ENCODE data around the gene MAN1C1.
"Not testable (repeated sequence)": the region's sequence is repeated elsewhere in the genome, so short reads cannot be mapped to it uniquely, and the experiment has no call there.

Gene MAN1C1

GRCh38 chr1:25685938-25686665 is 69.5 kb downstream of the MAN1C1 start:
- Mint-ChIP-seq H3K4me3 (no peak overlapping the region), H3K27me3 (peaks cover 42% of the 10 kb centered on the region), H3K36me3 (peaks cover 21% of the 10 kb centered on the region), H3K27ac (no peak overlapping the region), H3K4me1 (peaks cover 17% of the 10 kb centered on the region), H3K9me3 (no peaks in the 10 kb centered on the region)
- DNase-seq: no peak
- CTCF ChIA-PET: interaction anchor here (1.0 kb wide), 1 partner anchor 68 kb away, joined by 3 read pairs; no protein-coding TSS in a partner anchor

GRCh38 chr1:25687221-25688017 is 70.8 kb downstream of the MAN1C1 start:
- Mint-ChIP-seq H3K27me3 (peaks cover 34% of the 10 kb centered on the region), H3K9me3 (no peaks in the 10 kb centered on the region), H3K36me3 (peaks cover 23% of the 10 kb centered on the region), H3K27ac (no peak overlapping the region), H3K4me1 (peaks cover 20% of the 10 kb centered on the region), H3K4me3 (no peak overlapping the region)
- CTCF ChIA-PET: no interaction called here
- DNase-seq: no peak

DNA sequence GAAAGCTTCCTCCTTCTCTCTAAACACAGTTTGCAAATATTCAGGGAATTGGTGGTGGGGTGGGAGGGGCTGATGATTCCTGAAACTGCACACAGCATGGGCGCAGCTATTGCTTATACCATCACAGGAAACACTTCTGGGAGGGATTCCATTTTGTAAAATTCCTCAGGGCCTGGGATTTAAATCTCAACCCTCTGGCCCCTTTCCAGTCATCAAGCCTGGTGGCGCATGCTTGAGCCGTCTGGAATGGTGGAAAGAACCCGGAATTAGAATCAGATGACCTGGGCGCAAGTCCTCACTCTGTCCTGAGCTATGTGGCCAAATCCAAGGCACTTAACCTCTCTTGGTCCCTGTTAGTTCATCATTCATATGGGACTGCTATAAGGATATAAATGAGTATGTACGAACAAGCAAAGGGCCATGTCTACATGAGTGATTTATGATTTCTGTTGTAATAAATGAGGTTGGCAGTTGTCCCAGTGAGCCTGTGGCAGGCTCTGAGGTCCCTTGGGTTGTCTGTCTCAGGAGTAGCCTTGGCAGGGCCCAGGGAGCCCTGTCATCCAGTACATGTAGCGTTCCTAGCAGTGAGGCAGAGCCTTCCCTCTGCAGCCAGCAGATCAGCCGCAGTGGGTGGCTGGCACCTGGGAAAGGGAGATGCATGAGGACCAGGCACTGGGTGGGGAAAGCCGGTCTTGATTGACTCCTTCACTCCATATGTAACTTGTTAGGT is 72.0 kb downstream of the MAN1C1 start:
- Mint-ChIP-seq H3K9me3 (no peaks in the 10 kb centered on the region), H3K36me3 (peaks cover 21% of the 10 kb centered on the region), H3K27ac (no peak overlapping the region), H3K4me1 (peaks cover 20% of the 10 kb centered on the region), H3K4me3 (no peak overlapping the region), H3K27me3 (peaks cover 32% of the 10 kb centered on the region)
- no peak for DNase-seq
- CTCF ChIA-PET: no interaction called here

DNA sequence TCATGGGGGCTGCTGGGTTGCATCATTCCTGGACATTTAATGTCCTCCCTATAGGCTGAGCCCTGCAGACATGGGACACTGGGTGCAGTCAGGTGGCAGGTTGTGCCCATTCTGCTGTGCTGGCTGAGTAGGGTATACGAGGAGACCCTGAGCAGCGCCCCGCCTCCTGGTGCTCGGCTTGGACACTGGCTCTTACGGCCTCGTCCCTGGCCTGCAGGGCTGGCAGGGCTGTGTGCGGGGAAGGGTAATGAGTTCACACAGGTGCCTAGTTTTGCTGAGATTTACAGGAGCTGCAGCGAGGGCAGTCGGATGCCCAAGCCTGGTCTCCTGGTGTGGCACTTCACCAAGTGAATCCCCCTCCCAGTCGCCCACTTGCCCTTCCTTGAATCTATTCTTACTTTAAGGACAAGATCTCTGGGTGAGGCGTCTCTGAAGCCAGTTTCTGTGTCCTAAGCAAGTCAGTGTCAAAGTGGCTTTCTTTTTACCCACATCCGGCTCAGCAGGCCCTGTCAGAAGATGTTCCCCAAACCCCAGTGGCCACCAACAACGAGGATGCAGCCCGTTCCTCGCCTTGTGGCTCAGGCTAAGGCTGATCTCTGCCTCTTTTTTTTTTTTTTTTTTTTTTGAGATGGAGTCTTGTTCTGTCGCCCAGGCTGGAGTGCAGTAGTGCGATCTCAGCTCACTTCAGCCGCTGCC is 73.2 kb downstream of the MAN1C1 start:
- peaks cover 20% of the 10 kb centered on the region for H3K4me1 Mint-ChIP-seq
- H3K27ac Mint-ChIP-seq: no peak overlapping the region
- peak; percentile 51 for DNase-seq
- peaks cover 18% of the 10 kb centered on the region for H3K36me3 Mint-ChIP-seq
- CTCF ChIA-PET: no interaction called here
- no peaks in the 10 kb centered on the region for H3K9me3 Mint-ChIP-seq
- no peak overlapping the region for H3K4me3 Mint-ChIP-seq
- H3K27me3 Mint-ChIP-seq: peaks cover 21% of the 10 kb centered on the region

GRCh38 chr1:25690396-25690956 is 73.9 kb downstream of the MAN1C1 start:
- no peak overlapping the region for H3K27ac Mint-ChIP-seq
- H3K4me3 Mint-ChIP-seq: no peak overlapping the region
- H3K36me3 Mint-ChIP-seq: peaks cover 18% of the 10 kb centered on the region
- peaks cover 26% of the 10 kb centered on the region for H3K4me1 Mint-ChIP-seq
- CTCF ChIA-PET: no interaction called here
- no peak for DNase-seq
- peaks cover 17% of the 10 kb centered on the region for H3K27me3 Mint-ChIP-seq
- no peaks in the 10 kb centered on the region for H3K9me3 Mint-ChIP-seq

DNA sequence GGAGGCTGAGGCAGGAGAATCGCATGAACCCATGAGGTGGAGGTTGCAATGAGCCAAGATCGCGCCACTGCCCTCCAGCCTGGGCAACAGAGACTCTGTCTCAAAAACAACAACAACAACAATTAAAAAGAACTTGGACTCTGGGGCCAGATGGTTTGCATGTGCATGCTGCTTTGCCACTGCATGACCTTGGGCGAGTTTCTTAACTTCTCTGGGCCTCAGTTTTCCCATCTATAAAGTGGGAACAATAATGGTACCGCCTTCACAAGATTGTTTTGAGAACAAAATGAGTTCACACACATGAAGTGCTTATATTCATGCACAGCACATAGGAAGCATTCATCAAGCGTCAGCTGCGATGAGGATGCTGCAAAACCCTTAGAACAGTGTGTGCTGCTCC is 74.6 kb downstream of the MAN1C1 start:
- no peak overlapping the region for H3K4me3 Mint-ChIP-seq
- H3K36me3 Mint-ChIP-seq: peaks cover 23% of the 10 kb centered on the region
- no peaks in the 10 kb centered on the region for H3K9me3 Mint-ChIP-seq
- H3K27me3 Mint-ChIP-seq: peaks cover 15% of the 10 kb centered on the region
- H3K4me1 Mint-ChIP-seq: peaks cover 34% of the 10 kb centered on the region
- H3K27ac Mint-ChIP-seq: peak overlapping the region; percentile 64
- DNase-seq: no peak
- CTCF ChIA-PET: no interaction called here

GRCh38 chr1:25692560-25692959 is 76.0 kb downstream of the MAN1C1 start:
- CTCF ChIA-PET: interaction anchor here (0.9 to 2.4 kb wide), 4 partner anchors 13 to 86 kb away, joined by 3 to 9 read pairs (median 4); no protein-coding TSS in a partner anchor
- Mint-ChIP-seq H3K9me3 (no peaks in the 10 kb centered on the region), H3K4me3 (no peak overlapping the region), H3K27ac (no peak overlapping the region), H3K4me1 (peaks cover 47% of the 10 kb centered on the region), H3K36me3 (peaks cover 23% of the 10 kb centered on the region), H3K27me3 (peaks cover 15% of the 10 kb centered on the region)
- DNase-seq: peak; percentile 35

- peaks cover 18% of the 10 kb centered on the region for H3K36me3 Mint-ChIP-seq
- H3K9me3 Mint-ChIP-seq: no peaks in the 10 kb centered on the region
- peaks cover 53% of the 10 kb centered on the region for H3K4me1 Mint-ChIP-seq
- no peak for DNase-seq
- CTCF ChIA-PET: interaction anchor here (0.8 to 0.9 kb wide), 3 partner anchors 20 to 74 kb away, joined by 3 read pairs; no protein-coding TSS in a partner anchor
- no peak overlapping the region for H3K27ac Mint-ChIP-seq
- peaks cover 14% of the 10 kb centered on the region for H3K27me3 Mint-ChIP-seq
- H3K4me3 Mint-ChIP-seq: no peak overlapping the region
Observed at GRCh38 chr1:25694167-25695007, 77.8 kb downstream of the MAN1C1 start.

GRCh38 chr1:25695090-25695770 is 78.6 kb downstream of the MAN1C1 start:
- Mint-ChIP-seq H3K4me3 (no peak overlapping the region), H3K27ac (no peak overlapping the region), H3K4me1 (peaks cover 46% of the 10 kb centered on the region), H3K27me3 (peaks cover 12% of the 10 kb centered on the region), H3K36me3 (peaks cover 20% of the 10 kb centered on the region), H3K9me3 (no peaks in the 10 kb centered on the region)
- CTCF ChIA-PET: interaction anchor here (0.8 to 0.9 kb wide), 2 partner anchors 53 to 75 kb away, joined by 3 read pairs; no protein-coding TSS in a partner anchor
- no peak for DNase-seq

GRCh38 chr1:25695771-25696311 is 79.2 kb downstream of the MAN1C1 start:
- Mint-ChIP-seq H3K9me3 (no peaks in the 10 kb centered on the region), H3K4me3 (no peak overlapping the region), H3K4me1 (peaks cover 43% of the 10 kb centered on the region), H3K36me3 (peaks cover 25% of the 10 kb centered on the region), H3K27me3 (peaks cover 13% of the 10 kb centered on the region), H3K27ac (no peak overlapping the region)
- CTCF ChIA-PET: interaction anchor here (0.9 kb wide), 1 partner anchor 76 kb away, joined by 3 read pairs; no protein-coding TSS in a partner anchor
- no peak for DNase-seq

- not testable (repeated sequence) for DNase-seq, H3K4me3 Mint-ChIP-seq, H3K27ac Mint-ChIP-seq, H3K9me3 Mint-ChIP-seq
- Mint-ChIP-seq H3K4me1 (peaks cover 41% of the 10 kb centered on the region), H3K36me3 (peaks cover 24% of the 10 kb centered on the region), H3K27me3 (peaks cover 13% of the 10 kb centered on the region)
- CTCF ChIA-PET: interaction anchor here (1.2 to 2.3 kb wide), 2 partner anchors 62 to 77 kb away, joined by 3 to 10 read pairs; no protein-coding TSS in a partner anchor
Observed at GRCh38 chr1:25696643-25697042, 80.1 kb downstream of the MAN1C1 start.

All from activated naive CD4-positive, alpha-beta T cell treated with anti-CD3 and anti-CD28 coated beads, Interleukin-2, amount 10 ng/mL, durations not matched to agents 7 days and 5 days (primary cell).